Choroid plexus epithelial cell (primary cell): ENCODE results near the gene C9orf78.
"Not testable (repeated sequence)": the region's sequence is repeated elsewhere in the genome, so short reads cannot be mapped to it uniquely, and the experiment has no call there.

Experiments
- DNase-seq: peaks from one replicate; pipeline ENCODE4 v3.0.0-alpha.2; 2010; ENCODE audit warnings: low read depth
- H3K4me3 ChIP-seq: 2 replicates; pipeline ENCODE4 v1.5.1; 2011; ENCODE audit warnings: low read depth, mild to moderate bottlenecking, control low read depth, low read length, moderate library complexity
- TF ChIP-seq, protein P1 (sequence below): conservative IDR thresholded peaks from 2 replicates; pipeline ENCODE4 v1.5.1; 2011; ENCODE audit warnings: low read depth, mild to moderate bottlenecking, control low read depth, inconsistent platforms, low read length, moderate library complexity

Gene C9orf78

DNA sequence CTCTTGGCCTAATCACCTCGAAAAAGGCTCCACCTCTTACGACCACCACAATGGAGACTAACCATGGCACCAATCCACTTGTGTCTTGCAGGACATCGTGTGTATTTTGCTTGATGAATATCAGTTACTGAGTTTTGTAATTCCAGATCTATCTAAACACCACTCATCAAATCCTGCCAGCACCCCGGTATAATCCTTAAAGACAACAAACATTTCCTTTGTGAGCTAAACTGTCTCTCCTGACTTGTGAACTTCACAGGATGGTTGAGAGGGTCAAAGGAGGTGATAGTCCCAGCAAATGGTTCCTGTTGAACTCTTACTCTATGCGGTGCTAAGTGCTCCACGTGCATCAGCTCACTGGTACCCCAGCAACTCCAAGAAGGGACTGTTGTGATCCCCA is 36.1 kb downstream of the C9orf78 start:
- no peak for DNase-seq
- TF ChIP-seq, protein P1, sequence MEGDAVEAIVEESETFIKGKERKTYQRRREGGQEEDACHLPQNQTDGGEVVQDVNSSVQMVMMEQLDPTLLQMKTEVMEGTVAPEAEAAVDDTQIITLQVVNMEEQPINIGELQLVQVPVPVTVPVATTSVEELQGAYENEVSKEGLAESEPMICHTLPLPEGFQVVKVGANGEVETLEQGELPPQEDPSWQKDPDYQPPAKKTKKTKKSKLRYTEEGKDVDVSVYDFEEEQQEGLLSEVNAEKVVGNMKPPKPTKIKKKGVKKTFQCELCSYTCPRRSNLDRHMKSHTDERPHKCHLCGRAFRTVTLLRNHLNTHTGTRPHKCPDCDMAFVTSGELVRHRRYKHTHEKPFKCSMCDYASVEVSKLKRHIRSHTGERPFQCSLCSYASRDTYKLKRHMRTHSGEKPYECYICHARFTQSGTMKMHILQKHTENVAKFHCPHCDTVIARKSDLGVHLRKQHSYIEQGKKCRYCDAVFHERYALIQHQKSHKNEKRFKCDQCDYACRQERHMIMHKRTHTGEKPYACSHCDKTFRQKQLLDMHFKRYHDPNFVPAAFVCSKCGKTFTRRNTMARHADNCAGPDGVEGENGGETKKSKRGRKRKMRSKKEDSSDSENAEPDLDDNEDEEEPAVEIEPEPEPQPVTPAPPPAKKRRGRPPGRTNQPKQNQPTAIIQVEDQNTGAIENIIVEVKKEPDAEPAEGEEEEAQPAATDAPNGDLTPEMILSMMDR = no peak

DNA sequence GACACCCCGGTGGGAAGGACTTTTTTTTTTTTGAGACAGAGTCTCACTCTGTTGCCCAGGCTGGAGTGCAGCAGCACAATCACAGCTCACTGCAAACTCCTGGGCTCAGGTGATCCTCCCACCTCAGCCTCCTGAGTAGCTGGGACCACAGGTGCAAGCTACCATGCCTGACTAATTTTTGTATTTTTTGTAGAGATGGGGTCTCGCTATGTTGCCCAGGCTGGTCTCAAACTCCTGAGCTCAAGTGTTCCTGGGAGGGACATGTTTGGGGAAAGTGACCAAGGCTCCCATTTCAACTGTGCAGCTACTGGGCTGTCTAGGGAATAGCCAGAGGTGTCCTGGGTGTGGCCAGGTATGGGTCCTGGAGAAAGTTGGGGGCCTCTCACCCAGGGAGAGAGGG is 39.0 kb downstream of the C9orf78 start:
- not testable (repeated sequence) for H3K4me3 ChIP-seq, DNase-seq

More for the DNA sequence above, 36.1 kb downstream of the C9orf78 start:
- H3K4me3 ChIP-seq = no peak overlapping the region

DNA sequence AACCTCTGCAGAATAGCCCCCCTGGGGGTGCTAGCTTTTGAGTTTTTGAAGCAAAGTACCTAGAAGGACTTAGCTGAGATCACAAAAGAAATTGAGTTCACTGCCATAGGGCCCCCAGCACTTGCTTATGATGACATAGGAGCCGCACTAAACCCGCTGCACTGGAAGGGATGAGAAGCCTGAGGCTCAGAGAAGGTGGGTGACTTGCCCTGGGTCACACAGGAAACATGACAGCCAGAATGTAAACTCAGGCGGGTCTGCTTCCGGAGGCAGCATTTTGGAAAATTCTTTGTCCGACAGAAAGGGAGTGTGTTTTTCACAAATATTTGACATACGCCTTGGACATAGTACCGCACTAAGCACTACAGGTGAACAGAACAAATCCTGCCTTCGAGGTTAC is 40.5 kb downstream of the C9orf78 start:
- TF ChIP-seq, protein P1 = no peak
- no peak for DNase-seq
- no peak overlapping the region for H3K4me3 ChIP-seq

DNA sequence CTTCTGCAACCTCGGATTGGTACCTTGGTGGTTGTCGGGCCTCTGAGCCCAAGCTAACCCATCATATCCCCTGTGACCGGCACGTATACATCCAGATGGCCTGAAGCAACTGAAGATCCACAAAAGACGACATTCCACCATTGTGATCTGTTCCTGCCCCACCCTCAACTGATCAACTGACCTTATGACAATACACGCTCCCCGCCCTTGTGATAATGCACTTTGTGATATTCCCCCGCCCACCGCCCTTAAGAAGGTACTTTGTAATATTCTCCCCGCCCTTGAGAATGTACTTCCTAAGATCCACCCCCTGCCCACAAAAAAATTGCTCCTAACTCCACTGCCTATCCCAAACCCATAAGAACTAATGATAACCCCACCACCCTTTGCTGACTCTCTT is 48.6 kb downstream of the C9orf78 start:
- TF ChIP-seq, protein P1 = no peak
- no peak for DNase-seq
- no peak overlapping the region for H3K4me3 ChIP-seq

DNA sequence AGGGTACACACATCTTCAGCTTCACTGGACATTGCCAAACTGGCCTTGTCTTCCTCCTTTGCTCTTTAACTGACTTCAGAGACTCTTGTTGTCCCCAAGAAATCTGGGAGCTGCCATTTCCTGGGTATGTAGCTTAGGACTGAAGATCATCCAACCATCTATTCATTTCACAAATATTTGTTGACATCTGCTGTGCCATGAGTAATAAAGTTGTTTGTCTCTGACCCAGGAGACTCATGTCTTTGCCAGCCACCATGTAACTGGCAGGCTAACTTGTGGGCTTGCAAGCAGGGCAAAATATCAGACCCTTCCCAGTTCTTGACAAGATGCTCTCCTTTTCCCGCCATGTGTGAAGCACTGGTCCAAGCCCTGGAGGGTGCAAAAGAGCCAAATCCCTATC is 49.2 kb downstream of the C9orf78 start:
- TF ChIP-seq, protein P1 = no peak
- DNase-seq = no peak
- no peak overlapping the region for H3K4me3 ChIP-seq

DNA sequence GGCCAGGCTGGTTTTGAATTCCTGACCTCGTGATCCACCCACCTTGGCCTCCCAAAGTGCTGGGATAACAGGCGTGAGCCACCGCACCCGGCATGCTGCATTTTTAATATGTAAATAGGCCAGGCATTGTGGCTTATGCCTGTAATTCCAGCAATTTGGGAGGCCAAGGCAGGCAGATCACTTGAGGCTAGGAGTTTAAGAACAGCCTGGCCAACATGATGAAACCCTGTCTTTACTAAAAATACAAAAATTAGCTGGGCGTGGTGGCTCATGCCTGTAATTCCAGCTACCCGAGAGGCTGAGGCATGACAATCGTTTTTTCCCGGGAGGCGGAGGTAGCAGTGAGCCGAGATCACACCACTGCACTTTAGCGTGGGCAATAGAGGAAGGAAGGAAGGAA is 50.1 kb downstream of the C9orf78 start:
- DNase-seq, H3K4me3 ChIP-seq: not testable (repeated sequence)

DNA sequence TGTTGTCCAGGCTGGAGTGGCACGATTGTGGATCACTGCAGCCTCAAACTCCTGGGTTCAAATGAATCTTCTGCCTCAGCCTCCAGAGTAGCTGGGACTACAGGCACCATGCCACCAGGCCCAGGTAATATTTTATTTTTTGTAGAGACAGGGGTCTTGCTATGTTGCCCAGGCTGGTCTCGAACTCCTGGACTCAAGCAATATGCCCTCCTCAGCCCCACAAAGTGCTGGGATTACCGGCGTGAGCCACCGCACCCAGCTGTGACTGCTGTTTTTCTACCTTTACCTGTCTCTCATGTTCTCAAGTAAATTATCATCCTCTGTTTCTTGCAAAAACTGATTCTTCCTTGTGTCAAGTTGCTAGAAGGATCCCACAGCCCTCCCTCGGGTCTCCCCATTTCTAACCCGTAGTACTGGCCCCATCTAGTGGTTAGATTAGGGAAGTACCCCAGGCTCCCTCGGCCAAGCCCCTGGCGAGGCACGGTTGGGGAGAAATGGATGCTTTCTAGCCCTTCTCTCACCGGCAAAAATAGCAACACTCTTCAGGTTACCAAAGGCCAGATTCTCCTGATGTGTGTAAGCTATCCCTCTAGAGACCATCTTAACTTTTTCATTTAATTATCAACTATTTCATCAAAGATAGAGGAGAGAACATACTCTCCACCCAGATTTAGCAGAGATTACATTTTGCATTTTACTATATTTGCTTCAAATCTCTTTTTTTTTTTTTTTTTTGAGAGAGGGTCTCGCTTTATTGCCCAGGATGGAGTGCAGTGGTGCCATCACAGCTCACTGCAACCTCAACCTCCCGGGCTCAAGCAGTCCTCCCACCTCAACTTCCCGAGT is 51.3 kb downstream of the C9orf78 start:
- no peak overlapping the region for H3K4me3 ChIP-seq
- peak; percentile 90 for DNase-seq
- TF ChIP-seq, protein P1 = peak; percentile 96

DNA sequence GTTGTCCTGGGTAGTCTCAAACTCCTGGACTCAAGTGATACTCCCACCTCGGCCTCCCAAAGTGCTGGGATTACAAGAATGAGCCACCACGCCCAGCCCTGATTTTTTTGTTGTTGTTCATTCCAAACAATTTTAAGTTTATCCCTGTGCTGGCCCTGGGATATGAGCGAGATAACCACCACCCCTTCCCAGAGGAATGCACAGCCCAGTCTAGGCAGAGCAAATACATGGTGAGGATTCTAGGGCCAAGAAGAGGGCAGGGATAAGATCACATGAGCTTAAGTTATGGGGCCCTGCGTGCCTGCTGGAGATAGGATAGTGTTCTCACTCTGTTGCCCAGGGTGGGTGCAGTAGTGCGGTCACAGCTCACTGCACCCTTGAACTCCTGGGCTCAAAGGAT is 53.1 kb downstream of the C9orf78 start:
- TF ChIP-seq, protein P1 = no peak
- no peak overlapping the region for H3K4me3 ChIP-seq
- peak; percentile 25 for DNase-seq
